ENCODE results near the gene NAXE. TPM values are rescaled to one million over a fixed set of nuclear protein-coding genes. Genes with fewer than 3 reads are reported as not detected.

Gene NAXE
- total RNA-seq, 1 experiment from 2014 or later = 90.3 TPM

GRCh38 chr1:156590326-156591180 is 1.0 kb upstream of the NAXE start:
- Histone ChIP-seq H3K4me1 (replicated peaks; ENCODE audit: insufficient read depth) (peaks cover 8% of the 10 kb centered on the region), H4K20me1 (ENCODE audit: insufficient read depth) (no peaks in the 10 kb centered on the region), H3K79me2 (ENCODE audit: low read depth) (peaks cover 11% of the 10 kb centered on the region), H3F3A (ENCODE audit: insufficient read depth, low read depth) (peaks cover 34% of the 10 kb centered on the region; the same call in 1 of the 2 replicates), H2AFZ (peak overlapping the region; percentile 92), H3K27ac (peak overlapping the region; percentile 49), H3K36me3 (ENCODE audit: low read depth) (peaks cover 3% of the 10 kb centered on the region; the same call in 1 of the 2 replicates), H3K9me3 (ENCODE audit: insufficient read depth, low read depth) (no peaks in the 10 kb centered on the region), H3K4me3 (peak overlapping the region; percentile 76), H3K9me2 (ENCODE audit: insufficient read depth) (no peaks in the 10 kb centered on the region), H3K4me2 (peak overlapping the region; percentile 78), H3K27me3 (ENCODE audit: insufficient read depth, low read depth) (no peaks in the 10 kb centered on the region)
- POLR2A ChIA-PET (ENCODE audit: unreplicated experiment) = interaction anchor here (0.6 to 1.0 kb wide), 2 partner anchors 90 to 133 kb away, joined by 5 to 7 read pairs; partner anchors contain the start of gene MEF2D
- TF ChIP-seq CTCF (conservative IDR thresholded peaks at IDR 0.05) (no peak), EZH2 (IDR thresholded peaks at IDR 0.05; ENCODE audit: low read depth) (no peak)
- CTCF ChIA-PET = interaction anchor here (0.6 to 0.8 kb wide), 2 partner anchors 8 to 232 kb away, joined by 3 to 7 read pairs; no protein-coding TSS in a partner anchor
- DNase-seq = no peak
- intact Hi-C loops (cut with micrococcal nuclease; ENCODE audit: unreplicated experiment) = no loop called here
- no TSS peak for BruUV-seq (replicated peaks)

- ChIA-PET POLR2A (ENCODE audit: unreplicated experiment) (interaction anchor here (0.6 to 1.0 kb wide), 4 partner anchors 9 to 139 kb away, joined by 3 to 7 read pairs (median 4); partner anchors contain the start of gene MEF2D), CTCF (interaction anchor here (0.6 to 0.8 kb wide), 2 partner anchors 9 to 232 kb away, joined by 3 to 7 read pairs; no protein-coding TSS in a partner anchor)
- Histone ChIP-seq H3K4me3 (peak overlapping the region; percentile 76), H3K4me1 (replicated peaks; ENCODE audit: insufficient read depth) (peaks cover 8% of the 10 kb centered on the region), H3K27ac (peak overlapping the region; percentile 49), H2AFZ (peak overlapping the region; percentile 92), H4K20me1 (ENCODE audit: insufficient read depth) (no peaks in the 10 kb centered on the region), H3K4me2 (peak overlapping the region; percentile 78), H3K27me3 (ENCODE audit: insufficient read depth, low read depth) (no peaks in the 10 kb centered on the region), H3K79me2 (ENCODE audit: low read depth) (peaks cover 11% of the 10 kb centered on the region), H3K9me2 (ENCODE audit: insufficient read depth) (no peaks in the 10 kb centered on the region), H3K9me3 (ENCODE audit: insufficient read depth, low read depth) (no peaks in the 10 kb centered on the region), H3K36me3 (ENCODE audit: low read depth) (peaks cover 5% of the 10 kb centered on the region; the same call in 1 of the 2 replicates), H3F3A (ENCODE audit: insufficient read depth, low read depth) (peaks cover 39% of the 10 kb centered on the region; the same call in 1 of the 2 replicates)
- TF ChIP-seq EZH2 (IDR thresholded peaks at IDR 0.05; ENCODE audit: low read depth) (no peak), CTCF (conservative IDR thresholded peaks at IDR 0.05) (no peak)
- BruUV-seq (replicated peaks) = TSS peak; percentile 44
- intact Hi-C loops (cut with micrococcal nuclease; ENCODE audit: unreplicated experiment) = no loop called here
- DNase-seq = no peak
These were observed 470 bp upstream of the NAXE start for GRCh38 chr1:156591181-156591431.

GRCh38 chr1:156592158-156592909 is 758 bp downstream of the NAXE start:
- BruUV-seq (replicated peaks) = no TSS peak
- no peaks in the 10 kb centered on the region for H3K27me3 ChIP-seq (ENCODE audit: insufficient read depth, low read depth)
- peaks cover 45% of the 10 kb centered on the region; the same call in 1 of the 2 replicates for H3F3A ChIP-seq (ENCODE audit: insufficient read depth, low read depth)
- H3K9me2 ChIP-seq (ENCODE audit: insufficient read depth) = no peaks in the 10 kb centered on the region
- peaks cover 11% of the 10 kb centered on the region for H3K79me2 ChIP-seq (ENCODE audit: low read depth)
- H3K36me3 ChIP-seq (ENCODE audit: low read depth) = peaks cover 11% of the 10 kb centered on the region
- CTCF ChIA-PET = interaction anchor here (0.7 kb wide), 1 partner anchor 16 kb away, joined by 3 read pairs; no protein-coding TSS in a partner anchor
- peak overlapping the region; percentile 76 for H3K4me3 ChIP-seq
- intact Hi-C loops (cut with micrococcal nuclease; ENCODE audit: unreplicated experiment) = no loop called here
- POLR2A ChIA-PET (ENCODE audit: unreplicated experiment) = interaction anchor here (0.5 to 0.6 kb wide), 3 partner anchors 63 to 262 kb away, joined by 4 read pairs; no protein-coding TSS in a partner anchor
- H2AFZ ChIP-seq = peak overlapping the region; percentile 92
- no peaks in the 10 kb centered on the region for H3K9me3 ChIP-seq (ENCODE audit: insufficient read depth, low read depth)
- peaks cover 8% of the 10 kb centered on the region for H3K4me1 ChIP-seq (replicated peaks; ENCODE audit: insufficient read depth)
- H3K27ac ChIP-seq = peak overlapping the region; percentile 23
- TF ChIP-seq EZH2 (IDR thresholded peaks at IDR 0.05; ENCODE audit: low read depth) = no peak
- TF ChIP-seq CTCF (conservative IDR thresholded peaks at IDR 0.05) = no peak
- no peak for DNase-seq
- H4K20me1 ChIP-seq (ENCODE audit: insufficient read depth) = no peaks in the 10 kb centered on the region
- peak overlapping the region; percentile 78 for H3K4me2 ChIP-seq
